K562 (cell line): ENCODE data around the gene ZNF474.

Experiments used
- ATF1 ChIP-seq, 2 experiments: fragments of 450-650 bp in 1 of 2; IDR thresholded peaks; 2 replicates each; pipeline ENCODE4 v1.6.1; 2016; ENCODE audit warnings: missing compliant biosample characterization in 1 of 2, missing genetic modification characterization in 1 of 2
- MAFF ChIP-seq: IDR thresholded peaks from 2 replicates; pipeline ENCODE4 v1.6.1; 2012; ENCODE audit warnings: low read length, improper control_type of control experiment
- MXI1 ChIP-seq: IDR thresholded peaks from 2 replicates; pipeline ENCODE4 v1.6.1; 2011; ENCODE audit warnings: low read depth, mild to moderate bottlenecking, improper control_type of control experiment, low read length
- POLR2AphosphoS2 ChIP-seq: IDR thresholded peaks from 2 replicates; pipeline ENCODE4 v1.6.1; 2012; ENCODE audit warnings: low read length, improper control_type of control experiment
- POLR2AphosphoS5 ChIP-seq: IDR thresholded peaks from 2 replicates; pipeline ENCODE4 v1.6.1; 2011; ENCODE audit warnings: mild to moderate bottlenecking, low read depth, low read length, moderate library complexity; ENCODE audit not compliant: control insufficient read depth, insufficient read depth
- RB1 ChIP-seq: fragments of 450-650 bp; IDR thresholded peaks from 2 replicates; pipeline ENCODE4 v1.6.1; 2017; ENCODE audit warnings: low read depth, mild to moderate bottlenecking
- TRIM24 ChIP-seq, 2 experiments: fragments of 450-650 bp; IDR thresholded peaks; 2 replicates each; pipeline ENCODE4 v1.6.1; 2016
- ZNF347 ChIP-seq: fragments of 450-650 bp; formaldehyde crosslinking; IDR thresholded peaks from 2 replicates; pipeline ENCODE4 v1.4.0; 2020; ENCODE audit warnings: low read depth, mild to moderate bottlenecking, moderate library complexity
- TF ChIP-seq, protein P1 (sequence below): sonication (generic); formaldehyde crosslinking; IDR thresholded peaks from 2 replicates; pipeline ENCODE4 v1.8.0; 2023; ENCODE audit warnings: mild to moderate bottlenecking, missing genetic modification reagents
- TF ChIP-seq, protein P2 (sequence below), 2 experiments: fragments of 200-800 bp in 1 of 2; sonication (Bioruptor generic) in 1 of 2; sonication (generic) in 1 of 2; formaldehyde crosslinking in 1 of 2; IDR thresholded peaks in 1 of 2; conservative IDR thresholded peaks in 1 of 2; 2 replicates each; pipeline versions ENCODE4 v1.5.0 to v1.6.1; 2016 to 2020; ENCODE audit warnings: missing compliant biosample characterization in 1 of 2, missing genetic modification characterization in 1 of 2, missing genetic modification reagents in 1 of 2
- TF ChIP-seq, protein P3 (sequence below): fragments of 250-450 bp; sonication (Bioruptor Pico); IDR thresholded peaks from 2 replicates; pipeline ENCODE4 v1.8.0; 2021; ENCODE audit warnings: moderate library complexity, mild to moderate bottlenecking, inconsistent platforms
- TF ChIP-seq, protein P4 (sequence below): sonication (generic); formaldehyde crosslinking; IDR thresholded peaks from 2 replicates; pipeline ENCODE4 v1.8.1; 2023; ENCODE audit warnings: mild to moderate bottlenecking, missing genetic modification reagents

DNA sequence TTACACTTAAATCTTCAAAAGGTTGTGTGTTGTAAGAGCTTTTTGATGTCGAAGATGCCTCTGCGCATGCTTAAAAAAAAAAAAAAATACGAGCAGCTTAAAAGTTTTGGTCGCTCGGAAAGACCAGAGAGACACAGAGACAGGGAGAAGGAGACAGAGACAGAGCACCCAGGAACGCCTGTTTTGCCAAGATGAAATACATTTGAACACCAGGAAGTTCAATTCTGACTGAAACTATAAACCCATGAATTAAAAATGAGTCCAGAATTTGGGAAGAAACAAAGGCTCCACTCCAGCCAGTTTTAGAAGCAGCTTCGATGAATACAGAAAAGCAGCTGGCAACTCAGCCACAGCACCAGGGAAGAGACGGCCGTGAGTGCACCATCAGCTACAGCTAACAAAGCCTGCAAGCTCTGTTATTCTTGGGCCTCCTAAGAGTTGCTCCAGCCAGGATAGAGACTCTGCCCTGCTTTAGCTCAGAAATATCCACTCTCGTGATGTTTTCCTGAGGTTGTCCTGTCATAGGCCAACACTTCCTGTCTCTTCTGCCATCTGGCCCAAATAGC, 2.5 kb upstream of the ZNF474 start:
- TF ChIP-seq, protein P1, sequence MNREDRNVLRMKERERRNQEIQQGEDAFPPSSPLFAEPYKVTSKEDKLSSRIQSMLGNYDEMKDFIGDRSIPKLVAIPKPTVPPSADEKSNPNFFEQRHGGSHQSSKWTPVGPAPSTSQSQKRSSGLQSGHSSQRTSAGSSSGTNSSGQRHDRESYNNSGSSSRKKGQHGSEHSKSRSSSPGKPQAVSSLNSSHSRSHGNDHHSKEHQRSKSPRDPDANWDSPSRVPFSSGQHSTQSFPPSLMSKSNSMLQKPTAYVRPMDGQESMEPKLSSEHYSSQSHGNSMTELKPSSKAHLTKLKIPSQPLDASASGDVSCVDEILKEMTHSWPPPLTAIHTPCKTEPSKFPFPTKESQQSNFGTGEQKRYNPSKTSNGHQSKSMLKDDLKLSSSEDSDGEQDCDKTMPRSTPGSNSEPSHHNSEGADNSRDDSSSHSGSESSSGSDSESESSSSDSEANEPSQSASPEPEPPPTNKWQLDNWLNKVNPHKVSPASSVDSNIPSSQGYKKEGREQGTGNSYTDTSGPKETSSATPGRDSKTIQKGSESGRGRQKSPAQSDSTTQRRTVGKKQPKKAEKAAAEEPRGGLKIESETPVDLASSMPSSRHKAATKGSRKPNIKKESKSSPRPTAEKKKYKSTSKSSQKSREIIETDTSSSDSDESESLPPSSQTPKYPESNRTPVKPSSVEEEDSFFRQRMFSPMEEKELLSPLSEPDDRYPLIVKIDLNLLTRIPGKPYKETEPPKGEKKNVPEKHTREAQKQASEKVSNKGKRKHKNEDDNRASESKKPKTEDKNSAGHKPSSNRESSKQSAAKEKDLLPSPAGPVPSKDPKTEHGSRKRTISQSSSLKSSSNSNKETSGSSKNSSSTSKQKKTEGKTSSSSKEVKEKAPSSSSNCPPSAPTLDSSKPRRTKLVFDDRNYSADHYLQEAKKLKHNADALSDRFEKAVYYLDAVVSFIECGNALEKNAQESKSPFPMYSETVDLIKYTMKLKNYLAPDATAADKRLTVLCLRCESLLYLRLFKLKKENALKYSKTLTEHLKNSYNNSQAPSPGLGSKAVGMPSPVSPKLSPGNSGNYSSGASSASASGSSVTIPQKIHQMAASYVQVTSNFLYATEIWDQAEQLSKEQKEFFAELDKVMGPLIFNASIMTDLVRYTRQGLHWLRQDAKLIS (CRISPR knock-in tag): no peak
- no peak for TF ChIP-seq TRIM24 (IDR thresholded peaks at IDR 0.05)
- no peak for TF ChIP-seq POLR2AphosphoS5
- no peak for TF ChIP-seq RB1
- TF ChIP-seq, protein P2, sequence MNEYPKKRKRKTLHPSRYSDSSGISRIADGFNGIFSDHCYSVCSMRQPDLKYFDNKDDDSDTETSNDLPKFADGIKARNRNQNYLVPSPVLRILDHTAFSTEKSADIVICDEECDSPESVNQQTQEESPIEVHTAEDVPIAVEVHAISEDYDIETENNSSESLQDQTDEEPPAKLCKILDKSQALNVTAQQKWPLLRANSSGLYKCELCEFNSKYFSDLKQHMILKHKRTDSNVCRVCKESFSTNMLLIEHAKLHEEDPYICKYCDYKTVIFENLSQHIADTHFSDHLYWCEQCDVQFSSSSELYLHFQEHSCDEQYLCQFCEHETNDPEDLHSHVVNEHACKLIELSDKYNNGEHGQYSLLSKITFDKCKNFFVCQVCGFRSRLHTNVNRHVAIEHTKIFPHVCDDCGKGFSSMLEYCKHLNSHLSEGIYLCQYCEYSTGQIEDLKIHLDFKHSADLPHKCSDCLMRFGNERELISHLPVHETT (CRISPR knock-in tag; conservative IDR thresholded peaks at IDR 0.05 in 1 of 2, IDR thresholded peaks at IDR 0.05 in 1 of 2): no peak
- no peak for TF ChIP-seq MXI1
- TF ChIP-seq, protein P3, sequence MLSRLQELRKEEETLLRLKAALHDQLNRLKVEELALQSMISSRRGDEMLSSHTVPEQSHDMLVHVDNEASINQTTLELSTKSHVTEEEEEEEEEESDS (CRISPR knock-in tag): no peak
- TF ChIP-seq ATF1 (CRISPR knock-in tag; IDR thresholded peaks at IDR 0.05): no peak
- TF ChIP-seq ATF1 (tag; IDR thresholded peaks at IDR 0.05): no peak
- no peak for TF ChIP-seq POLR2AphosphoS2
- TF ChIP-seq, protein P4, sequence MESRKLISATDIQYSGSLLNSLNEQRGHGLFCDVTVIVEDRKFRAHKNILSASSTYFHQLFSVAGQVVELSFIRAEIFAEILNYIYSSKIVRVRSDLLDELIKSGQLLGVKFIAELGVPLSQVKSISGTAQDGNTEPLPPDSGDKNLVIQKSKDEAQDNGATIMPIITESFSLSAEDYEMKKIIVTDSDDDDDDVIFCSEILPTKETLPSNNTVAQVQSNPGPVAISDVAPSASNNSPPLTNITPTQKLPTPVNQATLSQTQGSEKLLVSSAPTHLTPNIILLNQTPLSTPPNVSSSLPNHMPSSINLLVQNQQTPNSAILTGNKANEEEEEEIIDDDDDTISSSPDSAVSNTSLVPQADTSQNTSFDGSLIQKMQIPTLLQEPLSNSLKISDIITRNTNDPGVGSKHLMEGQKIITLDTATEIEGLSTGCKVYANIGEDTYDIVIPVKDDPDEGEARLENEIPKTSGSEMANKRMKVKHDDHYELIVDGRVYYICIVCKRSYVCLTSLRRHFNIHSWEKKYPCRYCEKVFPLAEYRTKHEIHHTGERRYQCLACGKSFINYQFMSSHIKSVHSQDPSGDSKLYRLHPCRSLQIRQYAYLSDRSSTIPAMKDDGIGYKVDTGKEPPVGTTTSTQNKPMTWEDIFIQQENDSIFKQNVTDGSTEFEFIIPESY: no peak
- TF ChIP-seq MAFF: no peak
- TF ChIP-seq ZNF347 (CRISPR knock-in tag): no peak
